ENCODE data around the gene HNRNPH2.

GRCh38 chrX:101427954-101428353 lies 19.9 kb downstream of the HNRNPH2 start:
- TF ChIP-seq, protein P1, sequence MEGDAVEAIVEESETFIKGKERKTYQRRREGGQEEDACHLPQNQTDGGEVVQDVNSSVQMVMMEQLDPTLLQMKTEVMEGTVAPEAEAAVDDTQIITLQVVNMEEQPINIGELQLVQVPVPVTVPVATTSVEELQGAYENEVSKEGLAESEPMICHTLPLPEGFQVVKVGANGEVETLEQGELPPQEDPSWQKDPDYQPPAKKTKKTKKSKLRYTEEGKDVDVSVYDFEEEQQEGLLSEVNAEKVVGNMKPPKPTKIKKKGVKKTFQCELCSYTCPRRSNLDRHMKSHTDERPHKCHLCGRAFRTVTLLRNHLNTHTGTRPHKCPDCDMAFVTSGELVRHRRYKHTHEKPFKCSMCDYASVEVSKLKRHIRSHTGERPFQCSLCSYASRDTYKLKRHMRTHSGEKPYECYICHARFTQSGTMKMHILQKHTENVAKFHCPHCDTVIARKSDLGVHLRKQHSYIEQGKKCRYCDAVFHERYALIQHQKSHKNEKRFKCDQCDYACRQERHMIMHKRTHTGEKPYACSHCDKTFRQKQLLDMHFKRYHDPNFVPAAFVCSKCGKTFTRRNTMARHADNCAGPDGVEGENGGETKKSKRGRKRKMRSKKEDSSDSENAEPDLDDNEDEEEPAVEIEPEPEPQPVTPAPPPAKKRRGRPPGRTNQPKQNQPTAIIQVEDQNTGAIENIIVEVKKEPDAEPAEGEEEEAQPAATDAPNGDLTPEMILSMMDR (IDR thresholded peaks at IDR 0.05): no peak
- TF ChIP-seq POLR2A (IDR thresholded peaks at IDR 0.05; ENCODE audit: low read depth): no peak
- TF ChIP-seq EP300 (IDR thresholded peaks at IDR 0.05): no peak

All from esophagus muscularis mucosa (tissue), 4 donors.